Measurements from ENCODE around the gene AQP3. TPM values are rescaled to one million over a fixed set of nuclear protein-coding genes. Genes with fewer than 3 reads are reported as not detected.

Gene AQP3
- total and polyA plus RNA-seq, 2 experiments from 2014 or later, result 97.1 to 123 TPM

GRCh38 chr9:33471361-33471760, 24.0 kb upstream of the AQP3 start:
- no peaks in the 10 kb centered on the region for H3K9me2 ChIP-seq (replicated peaks; ENCODE audit: insufficient read depth)
- no peak for DNase-seq (ENCODE audit: low spot score)
- peaks cover 8% of the 10 kb centered on the region for H3K4me1 ChIP-seq (ENCODE audit: insufficient read depth)
- peaks cover 20% of the 10 kb centered on the region for H3K79me2 ChIP-seq
- H3K36me3 ChIP-seq (replicated peaks; ENCODE audit: insufficient read depth, low read depth), result no peaks in the 10 kb centered on the region
- no peak overlapping the region for H3K4me2 ChIP-seq
- 92% methylated on average over 2 of the region's 2 CpGs for WGBS (ENCODE audit: low lambda C conversion rate, missing lambda C conversion rate)
- H4K20me1 ChIP-seq (ENCODE audit: insufficient read depth, poor library complexity, severe bottlenecking), result no peaks in the 10 kb centered on the region
- no peak overlapping the region for H3K4me3 ChIP-seq
- no peak overlapping the region for H3K27ac ChIP-seq
- TF ChIP-seq EZH2phosphoT487 (IDR thresholded peaks at IDR 0.05; ENCODE audit: low read depth, severe bottlenecking, unreplicated experiment) (no peak), CTCF (IDR thresholded peaks at IDR 0.05; ENCODE audit: poor library complexity) (no peak), EZH2 (IDR thresholded peaks at IDR 0.05; ENCODE audit: borderline replicate concordance) (no peak)
- H3K27me3 ChIP-seq, result no peaks in the 10 kb centered on the region
- H2AFZ ChIP-seq, result no peak overlapping the region
- no peaks in the 10 kb centered on the region for H3K9me3 ChIP-seq (ENCODE audit: low read depth)

- DNase-seq (ENCODE audit: low spot score), result no peak
- Histone ChIP-seq H3K36me3 (replicated peaks; ENCODE audit: insufficient read depth, low read depth) (peaks cover 2% of the 10 kb centered on the region), H3K4me1 (ENCODE audit: insufficient read depth) (peaks cover 8% of the 10 kb centered on the region), H3K79me2 (peaks cover 20% of the 10 kb centered on the region), H2AFZ (no peak overlapping the region), H3K9me3 (ENCODE audit: low read depth) (no peaks in the 10 kb centered on the region), H3K27ac (no peak overlapping the region), H3K27me3 (no peaks in the 10 kb centered on the region), H3K4me2 (no peak overlapping the region), H4K20me1 (ENCODE audit: insufficient read depth, poor library complexity, severe bottlenecking) (no peaks in the 10 kb centered on the region), H3K9me2 (replicated peaks; ENCODE audit: insufficient read depth) (no peaks in the 10 kb centered on the region), H3K4me3 (no peak overlapping the region)
- 96% methylated on average over 6 of the region's 6 CpGs for whole genome bisulfite sequencing (ENCODE audit: low lambda C conversion rate, missing lambda C conversion rate)
- TF ChIP-seq EZH2phosphoT487 (IDR thresholded peaks at IDR 0.05; ENCODE audit: low read depth, severe bottlenecking, unreplicated experiment), result no peak
- no peak for TF ChIP-seq EZH2 (IDR thresholded peaks at IDR 0.05; ENCODE audit: borderline replicate concordance)
- no peak for TF ChIP-seq CTCF (IDR thresholded peaks at IDR 0.05; ENCODE audit: poor library complexity)
Observed at GRCh38 chr9:33469891-33470290, 22.5 kb upstream of the AQP3 start.

- no peak for DNase-seq (ENCODE audit: low spot score)
- Histone ChIP-seq H3K4me1 (ENCODE audit: insufficient read depth) (peaks cover 8% of the 10 kb centered on the region), H2AFZ (no peak overlapping the region), H4K20me1 (ENCODE audit: insufficient read depth, poor library complexity, severe bottlenecking) (no peaks in the 10 kb centered on the region), H3K4me3 (no peak overlapping the region), H3K79me2 (peaks cover 20% of the 10 kb centered on the region), H3K4me2 (no peak overlapping the region), H3K27ac (no peak overlapping the region), H3K9me3 (ENCODE audit: low read depth) (no peaks in the 10 kb centered on the region), H3K36me3 (replicated peaks; ENCODE audit: insufficient read depth, low read depth) (peaks cover 2% of the 10 kb centered on the region), H3K9me2 (replicated peaks; ENCODE audit: insufficient read depth) (no peaks in the 10 kb centered on the region), H3K27me3 (no peaks in the 10 kb centered on the region)
- WGBS (ENCODE audit: low lambda C conversion rate, missing lambda C conversion rate), result 98% methylated on average over 21 of the region's 21 CpGs
- TF ChIP-seq EZH2phosphoT487 (IDR thresholded peaks at IDR 0.05; ENCODE audit: low read depth, severe bottlenecking, unreplicated experiment) (no peak), EZH2 (IDR thresholded peaks at IDR 0.05; ENCODE audit: borderline replicate concordance) (no peak), CTCF (IDR thresholded peaks at IDR 0.05; ENCODE audit: poor library complexity) (no peak)
Observed at GRCh38 chr9:33468797-33469621, 21.6 kb upstream of the AQP3 start.
